Fibroblast of mammary gland (primary cell): ENCODE measurements around the gene RPS6KC1.

Experiments used
- DNase-seq: peaks from one replicate; pipeline ENCODE4 v3.0.0-alpha.2; 2010; ENCODE audit warnings: low read depth
- H3K4me3 ChIP-seq: 2 replicates; pipeline ENCODE4 v1.5.1; 2011; ENCODE audit warnings: low read depth, mild to moderate bottlenecking, low read length, moderate library complexity; ENCODE audit not compliant: control insufficient read depth
- TF ChIP-seq, protein P1 (sequence below): conservative IDR thresholded peaks from 2 replicates; pipeline ENCODE4 v1.5.1; 2011; ENCODE audit warnings: low read depth, low read length, inconsistent platforms; ENCODE audit not compliant: control insufficient read depth, insufficient read depth

RPS6KC1 gene

DNA sequence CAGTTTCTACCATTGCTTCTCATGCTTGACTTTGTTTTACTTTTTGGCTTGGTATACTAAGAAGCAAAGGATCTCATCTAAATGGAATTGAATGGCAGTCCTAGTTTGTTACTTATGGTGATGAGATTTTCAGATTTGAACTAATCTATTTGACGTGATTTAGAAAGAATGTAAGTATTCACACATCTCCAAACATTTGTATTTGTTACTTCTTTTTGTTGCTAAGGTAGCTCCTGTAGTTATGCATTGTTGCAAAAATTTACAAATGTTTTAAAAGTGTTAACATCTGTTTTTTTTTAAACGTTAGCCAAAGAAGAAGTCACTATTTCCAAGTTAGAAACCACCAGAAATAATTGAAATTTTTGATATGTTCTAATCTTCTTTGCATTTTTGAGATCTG is 222.5 kb downstream of the RPS6KC1 start:
- DNase-seq: no peak
- no peak overlapping the region for H3K4me3 ChIP-seq
- TF ChIP-seq, protein P1, sequence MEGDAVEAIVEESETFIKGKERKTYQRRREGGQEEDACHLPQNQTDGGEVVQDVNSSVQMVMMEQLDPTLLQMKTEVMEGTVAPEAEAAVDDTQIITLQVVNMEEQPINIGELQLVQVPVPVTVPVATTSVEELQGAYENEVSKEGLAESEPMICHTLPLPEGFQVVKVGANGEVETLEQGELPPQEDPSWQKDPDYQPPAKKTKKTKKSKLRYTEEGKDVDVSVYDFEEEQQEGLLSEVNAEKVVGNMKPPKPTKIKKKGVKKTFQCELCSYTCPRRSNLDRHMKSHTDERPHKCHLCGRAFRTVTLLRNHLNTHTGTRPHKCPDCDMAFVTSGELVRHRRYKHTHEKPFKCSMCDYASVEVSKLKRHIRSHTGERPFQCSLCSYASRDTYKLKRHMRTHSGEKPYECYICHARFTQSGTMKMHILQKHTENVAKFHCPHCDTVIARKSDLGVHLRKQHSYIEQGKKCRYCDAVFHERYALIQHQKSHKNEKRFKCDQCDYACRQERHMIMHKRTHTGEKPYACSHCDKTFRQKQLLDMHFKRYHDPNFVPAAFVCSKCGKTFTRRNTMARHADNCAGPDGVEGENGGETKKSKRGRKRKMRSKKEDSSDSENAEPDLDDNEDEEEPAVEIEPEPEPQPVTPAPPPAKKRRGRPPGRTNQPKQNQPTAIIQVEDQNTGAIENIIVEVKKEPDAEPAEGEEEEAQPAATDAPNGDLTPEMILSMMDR: no peak

DNA sequence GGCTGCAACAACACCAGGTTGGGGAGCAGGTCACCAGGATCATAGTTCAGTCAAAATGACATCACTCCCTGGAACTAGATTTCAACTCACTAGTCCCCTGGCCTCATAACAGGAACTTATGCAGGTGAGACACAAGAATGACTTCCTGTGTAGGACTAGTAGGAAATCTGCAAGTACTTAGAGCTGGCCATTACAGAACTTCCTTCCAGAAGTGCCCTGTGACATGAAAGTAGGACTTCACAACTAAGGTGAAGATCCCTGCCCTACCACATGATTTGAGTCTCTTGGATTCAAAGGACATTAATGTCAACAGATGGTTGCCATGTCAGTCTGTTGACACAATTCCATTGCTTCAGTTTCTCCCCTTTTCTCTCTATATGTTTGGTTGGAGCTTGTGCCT is 223.1 kb downstream of the RPS6KC1 start:
- H3K4me3 ChIP-seq: no peak overlapping the region
- TF ChIP-seq, protein P1: no peak
- no peak for DNase-seq

- no peak for DNase-seq
- TF ChIP-seq, protein P1: no peak
- H3K4me3 ChIP-seq: no peak overlapping the region
Observed at GRCh38 chr1:213275293-213275692, 224.3 kb downstream of the RPS6KC1 start.

GRCh38 chr1:213276236-213276635 is 225.2 kb downstream of the RPS6KC1 start:
- TF ChIP-seq, protein P1: no peak
- DNase-seq: no peak
- H3K4me3 ChIP-seq: no peak overlapping the region

DNA sequence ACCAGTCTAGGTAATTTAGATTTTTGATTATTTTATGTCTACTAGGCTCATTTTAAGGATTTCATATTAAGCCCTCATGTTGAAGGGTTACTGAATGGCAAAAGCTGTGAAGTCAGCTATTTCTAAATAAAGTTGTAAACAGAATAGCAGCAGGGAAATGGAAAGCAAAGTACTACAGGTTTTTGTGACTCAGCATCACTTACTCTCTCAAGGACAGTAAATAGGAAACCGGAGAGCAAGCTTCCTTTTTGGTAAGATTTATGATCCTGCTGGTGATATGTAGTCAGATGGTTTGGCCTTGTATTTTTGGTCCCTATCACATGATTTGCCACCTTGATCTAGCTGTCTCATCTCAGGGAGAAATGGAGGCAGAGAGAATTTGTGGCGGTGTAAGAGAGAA is 226.0 kb downstream of the RPS6KC1 start:
- TF ChIP-seq, protein P1: no peak
- no peak overlapping the region for H3K4me3 ChIP-seq
- peak; percentile 8 for DNase-seq

GRCh38 chr1:213279410-213279809 is 228.4 kb downstream of the RPS6KC1 start:
- no peak for DNase-seq
- TF ChIP-seq, protein P1: no peak

GRCh38 chr1:213281640-213282301 is 230.7 kb downstream of the RPS6KC1 start:
- no peak overlapping the region for H3K4me3 ChIP-seq
- no peak for DNase-seq
- TF ChIP-seq, protein P1: no peak

More at GRCh38 chr1:213279410-213279809, 228.4 kb downstream of the RPS6KC1 start:
- no peak overlapping the region for H3K4me3 ChIP-seq
